PC-3 (cell line): ENCODE results near the gene HOMER3.

ENCODE experiments used
- CTCF ChIP-seq: fragments of 300-600 bp; sonication (generic); conservative IDR thresholded peaks from 2 replicates; pipeline ENCODE4 v1.5.1; 2017; ENCODE audit warnings: antibody characterized with exemption, low read depth, mild to moderate bottlenecking, low read length
- EZH2phosphoT487 ChIP-seq: fragments of 300-600 bp; sonication (generic); IDR thresholded peaks from 2 replicates; pipeline ENCODE4 v1.6.1; 2018; ENCODE audit warnings: mild to moderate bottlenecking, antibody characterized with exemption, low read length, borderline replicate concordance

- no peak for TF ChIP-seq CTCF
- no peak for TF ChIP-seq EZH2phosphoT487
Measured at GRCh38 chr19:18901491-18901890, 39.5 kb downstream of the HOMER3 start.
